ENCODE results near the gene MGAT3. TPM values are rescaled to one million over a fixed set of nuclear protein-coding genes. Genes with fewer than 3 reads are reported as not detected.

MGAT3 gene
- total RNA-seq, 1 experiment from 2014 or later = 5.0 TPM

GRCh38 chr22:39454385-39454871 is 2.4 kb upstream of the MGAT3 start:
- Histone ChIP-seq H3K27me3 (ENCODE audit: insufficient read depth, low read length) (peaks cover 5% of the 10 kb centered on the region; the same call in 1 of the 2 replicates), H4K20me1 (ENCODE audit: control insufficient read depth, insufficient read depth, insufficient read length) (no peaks in the 10 kb centered on the region), H3K23ac (ENCODE audit: insufficient read length, low read depth, low read length) (no peak overlapping the region), H3K79me1 (ENCODE audit: insufficient read depth, low read depth, low read length, poor library complexity, severe bottlenecking) (no peaks in the 10 kb centered on the region), H2BK15ac (ENCODE audit: low read depth, low read length) (no peak overlapping the region), H3K14ac (ENCODE audit: insufficient read depth, low read length) (no peak overlapping the region), H4K5ac (ENCODE audit: insufficient read length, low read depth, low read length) (no peak overlapping the region), H2BK120ac (ENCODE audit: low read depth, low read length, poor library complexity, severe bottlenecking) (no peak overlapping the region), H3K4me2 (ENCODE audit: insufficient read depth, insufficient read length, low read length) (no peak overlapping the region), H3K9me3 (ENCODE audit: control insufficient read depth, low read depth, low read length) (no peaks in the 10 kb centered on the region), H2BK20ac (ENCODE audit: low read depth, low read length, poor library complexity, severe bottlenecking) (no peak overlapping the region), H2BK5ac (ENCODE audit: insufficient read length, low read length) (no peak overlapping the region), H3K4ac (ENCODE audit: low read depth, low read length) (no peak overlapping the region), H3K4me1 (ENCODE audit: insufficient read depth, low read length) (0 out of 2 replicates have a peak, but pooled peaks cover 2% of the 10 kb centered on the region), H3K18ac (ENCODE audit: insufficient read length, low read depth, low read length) (no peak overlapping the region), H4K91ac (ENCODE audit: insufficient read length, low read depth, low read length) (no peak overlapping the region), H3K23me2 (ENCODE audit: insufficient read length, low read depth, low read length, poor library complexity, severe bottlenecking) (peaks cover 3% of the 10 kb centered on the region), H3K56ac (ENCODE audit: insufficient read length, low read depth, low read length) (no peak overlapping the region), H2AFZ (ENCODE audit: low read length) (no peak overlapping the region), H3T11ph (ENCODE audit: low read length) (no peak overlapping the region), H3K79me2 (ENCODE audit: insufficient read depth, low read length) (no peaks in the 10 kb centered on the region), H2AK5ac (ENCODE audit: insufficient read length, low read length) (no peak overlapping the region), H2BK12ac (ENCODE audit: insufficient read length, low read depth, low read length) (no peak overlapping the region), H4K8ac (replicated peaks; ENCODE audit: insufficient read length, low read depth, low read length) (no peak overlapping the region), H3K9ac (ENCODE audit: extremely low read depth, insufficient read length, low read length) (no peak overlapping the region), H3K27ac (ENCODE audit: insufficient read length, low read depth, low read length) (no peak overlapping the region)
- Mint-ChIP-seq H3K27me3 (ENCODE audit: low read depth) (peaks cover 62% of the 10 kb centered on the region), H3K4me1 (peaks cover 28 to 40% of the 10 kb centered on the region in 2 experiments), H3K36me3 (ENCODE audit: insufficient read depth in 1 of 3, low read depth in 3 of 3) (peaks cover 0 to 3% (median 0%) of the 10 kb centered on the region in 3 experiments; a peak in 1 of 7 replicates), H3K4me3 (no peak overlapping the region; a peak in 2 of 5 replicates), H3K9me3 (no peaks in the 10 kb centered on the region), H3K27ac (peak overlapping the region in 1 of 3 experiments; percentile 56; a peak in 3 of 7 replicates)
- no CpG with 5 or more reads among the region's 7 CpGs for WGBS (ENCODE audit: extremely low coverage, insufficient read length, low lambda C conversion rate)
- DNase-seq = peak; percentile 70
- no peak for TF ChIP-seq CTCF (conservative IDR thresholded peaks at IDR 0.05)

All from H9 (cell line).